GM18507 (cell line): Measurements from ENCODE around the gene EIF2B2.

Experiments used
- DNase-seq: peaks from one replicate; pipeline ENCODE4 v3.0.0; 2011; ENCODE audit warnings: low read depth; ENCODE audit not compliant: insufficient read length; ENCODE audit errors: extremely low spot score
- FAIRE-seq: peaks from 2 replicates; lab custom pipeline; 2011; peaks lifted over from hg19 to GRCh38; lab: Jason Lieb, UNC

Gene EIF2B2

DNA sequence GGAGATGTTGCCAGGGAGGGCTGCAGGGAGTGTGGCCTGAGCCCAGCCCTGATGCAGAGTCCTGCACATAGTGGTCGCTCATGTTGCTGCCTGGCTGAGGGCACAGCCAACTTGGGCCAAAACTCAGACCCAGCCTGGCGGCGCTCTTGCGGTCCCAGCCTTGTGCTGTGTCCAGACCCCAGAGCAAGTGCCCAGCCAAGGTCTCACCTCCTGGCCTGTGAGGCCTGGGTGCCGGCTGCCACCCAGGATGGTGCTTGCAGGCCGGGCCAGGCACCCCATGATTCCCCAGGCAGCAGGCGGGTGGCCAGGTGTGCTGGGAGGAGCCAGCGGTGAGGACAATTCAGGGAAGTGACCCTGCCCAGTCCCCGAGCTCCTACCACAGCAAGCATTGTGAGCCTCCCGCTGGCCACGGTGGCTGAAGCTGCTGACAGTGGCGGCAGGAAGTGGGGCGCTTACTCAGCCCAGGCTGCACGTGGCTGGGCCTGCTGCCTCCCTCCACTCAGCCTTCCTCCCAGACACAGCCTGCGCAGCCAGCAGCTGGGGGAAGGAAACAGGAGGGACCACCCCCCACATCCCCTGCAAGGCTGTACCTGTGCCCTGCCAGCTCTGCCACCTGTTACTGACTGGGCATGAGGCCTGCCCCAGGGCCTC lies 29.6 kb upstream of the EIF2B2 start:
- no peak for DNase-seq
- FAIRE-seq = no peak

DNA sequence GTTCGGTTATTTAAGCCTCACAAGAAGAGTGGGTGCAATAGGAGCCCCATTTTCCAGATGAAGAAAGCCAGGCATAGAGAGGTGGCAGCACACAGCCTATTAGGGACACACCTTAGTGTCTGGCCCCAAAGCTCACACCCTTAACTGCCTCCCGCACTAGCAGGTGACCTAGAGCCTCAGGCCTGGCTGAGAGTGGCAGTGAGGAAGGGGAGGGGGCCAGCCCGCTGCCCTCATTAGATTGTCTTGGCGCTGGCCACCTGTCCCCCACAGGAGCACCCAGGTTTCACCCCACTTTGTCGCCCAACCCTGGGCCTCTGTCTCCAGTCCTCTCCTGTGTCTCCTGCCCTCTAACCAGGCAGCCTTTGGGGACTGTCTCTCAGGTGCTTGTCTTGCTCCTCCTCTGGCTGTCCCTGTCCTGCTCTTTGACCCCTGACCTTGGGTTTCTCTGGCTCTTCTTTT lies 28.8 kb upstream of the EIF2B2 start:
- FAIRE-seq (no peak), DNase-seq (no peak)

DNA sequence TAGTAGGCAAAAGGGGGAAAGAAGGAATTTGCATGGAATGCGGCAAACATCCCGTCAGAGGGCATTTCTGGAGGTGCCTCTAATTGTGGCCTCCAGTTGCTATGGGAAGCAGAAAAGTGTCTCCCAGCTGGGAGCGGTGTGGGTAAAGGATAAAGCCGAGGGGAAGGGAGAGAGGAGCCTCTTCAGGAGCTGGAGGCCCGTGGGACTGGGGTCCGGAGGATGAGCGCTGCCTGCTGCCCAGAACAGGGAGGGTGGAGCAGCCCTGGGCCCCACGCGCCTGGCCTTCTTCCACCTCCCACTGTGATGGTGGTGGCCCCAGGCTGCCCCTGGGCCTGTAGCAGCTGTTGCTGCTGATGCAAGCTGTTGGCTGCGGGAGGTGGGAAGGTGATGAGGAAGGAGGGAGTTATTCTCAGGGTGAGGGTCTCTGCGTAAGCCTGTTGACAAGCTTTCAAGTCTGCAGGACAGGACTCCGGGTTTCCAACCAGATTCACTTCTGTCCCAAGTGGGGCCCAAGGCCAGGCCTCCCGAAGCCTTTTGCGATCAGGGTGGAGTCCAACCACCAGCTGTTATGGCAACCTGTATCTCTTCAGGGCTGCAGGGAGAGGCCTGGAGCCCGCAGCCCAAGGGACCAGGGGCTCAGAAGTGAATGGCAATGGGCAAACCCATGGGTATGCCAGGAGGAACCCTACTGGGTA lies 28.2 kb upstream of the EIF2B2 start:
- no peak for DNase-seq
- FAIRE-seq = no peak

DNA sequence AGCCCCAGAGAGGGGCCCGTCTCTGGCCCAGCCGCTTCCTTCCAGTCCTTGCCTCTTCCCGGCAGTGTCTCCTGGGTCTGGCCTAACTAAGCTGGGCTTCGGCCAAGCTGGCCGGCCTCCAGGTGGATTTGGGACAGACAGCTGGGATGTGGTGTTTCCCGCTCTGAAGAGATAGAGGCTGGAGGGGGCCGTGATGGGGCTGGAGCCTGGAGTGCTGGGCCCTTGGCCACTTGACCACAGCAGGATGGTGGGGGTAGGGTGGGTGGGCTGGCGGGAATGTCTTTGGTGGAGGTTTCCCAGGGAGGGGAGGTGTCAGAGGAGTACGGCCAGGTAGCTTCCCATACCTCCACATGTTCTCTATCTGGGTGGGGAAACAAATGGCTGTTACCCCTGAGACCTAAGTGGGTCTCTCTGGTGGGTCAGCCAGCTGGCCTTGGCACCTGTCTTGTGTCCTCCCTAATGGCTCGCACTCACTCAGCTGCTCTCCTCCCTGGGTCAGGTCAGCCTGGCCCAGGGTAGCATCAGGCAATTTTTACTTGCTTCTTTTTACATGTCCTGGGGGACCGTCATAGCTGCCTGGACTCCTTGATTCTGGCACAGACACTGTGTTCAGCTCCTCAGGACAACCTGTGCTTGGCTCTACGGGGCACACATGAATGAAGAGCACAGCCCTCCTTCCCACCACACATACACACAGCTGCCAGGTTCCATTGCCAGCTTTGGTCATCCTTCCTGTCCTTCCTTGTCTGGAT lies 27.5 kb upstream of the EIF2B2 start:
- FAIRE-seq = no peak
- no peak for DNase-seq

DNA sequence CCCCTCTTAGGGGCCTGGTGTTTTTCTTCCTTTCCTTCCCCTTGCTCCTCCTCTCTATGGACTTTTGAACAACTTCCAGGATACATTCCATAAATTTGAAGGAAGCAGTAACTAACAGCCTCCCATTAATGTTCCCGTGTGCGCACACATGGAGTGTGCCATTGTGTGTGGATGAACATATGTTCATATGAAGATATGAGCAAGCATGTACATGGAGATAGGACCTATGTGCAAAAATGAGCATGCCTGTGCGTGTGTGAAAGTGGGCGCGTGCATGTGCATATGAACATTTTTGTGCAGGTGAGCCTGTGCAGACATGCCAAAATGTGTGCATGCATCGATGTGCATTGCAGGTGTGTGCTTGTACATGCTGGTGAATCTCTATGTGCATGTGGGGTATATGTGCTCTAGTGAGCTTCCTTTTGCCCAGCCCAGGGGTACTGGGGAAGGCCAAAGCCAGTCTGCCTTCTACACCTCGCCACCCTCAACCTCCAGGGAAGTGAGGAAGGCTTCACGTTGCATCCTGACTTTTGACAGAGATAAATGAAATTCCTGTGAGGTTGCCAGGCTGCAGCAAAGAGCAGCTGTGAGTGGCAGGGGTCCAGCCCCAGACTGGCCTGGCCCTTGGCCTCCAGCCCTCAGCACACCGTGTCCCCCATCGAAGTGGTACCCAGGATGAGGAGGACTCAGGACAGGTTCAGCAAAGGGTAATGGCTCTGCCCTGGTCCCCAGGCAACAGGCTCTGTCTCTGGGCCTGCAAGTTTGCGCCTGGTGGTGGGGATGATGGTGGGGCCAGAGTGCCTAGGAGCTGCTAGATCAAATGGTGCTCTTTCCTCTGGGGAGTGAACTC lies 26.2 kb upstream of the EIF2B2 start:
- FAIRE-seq = no peak

DNA sequence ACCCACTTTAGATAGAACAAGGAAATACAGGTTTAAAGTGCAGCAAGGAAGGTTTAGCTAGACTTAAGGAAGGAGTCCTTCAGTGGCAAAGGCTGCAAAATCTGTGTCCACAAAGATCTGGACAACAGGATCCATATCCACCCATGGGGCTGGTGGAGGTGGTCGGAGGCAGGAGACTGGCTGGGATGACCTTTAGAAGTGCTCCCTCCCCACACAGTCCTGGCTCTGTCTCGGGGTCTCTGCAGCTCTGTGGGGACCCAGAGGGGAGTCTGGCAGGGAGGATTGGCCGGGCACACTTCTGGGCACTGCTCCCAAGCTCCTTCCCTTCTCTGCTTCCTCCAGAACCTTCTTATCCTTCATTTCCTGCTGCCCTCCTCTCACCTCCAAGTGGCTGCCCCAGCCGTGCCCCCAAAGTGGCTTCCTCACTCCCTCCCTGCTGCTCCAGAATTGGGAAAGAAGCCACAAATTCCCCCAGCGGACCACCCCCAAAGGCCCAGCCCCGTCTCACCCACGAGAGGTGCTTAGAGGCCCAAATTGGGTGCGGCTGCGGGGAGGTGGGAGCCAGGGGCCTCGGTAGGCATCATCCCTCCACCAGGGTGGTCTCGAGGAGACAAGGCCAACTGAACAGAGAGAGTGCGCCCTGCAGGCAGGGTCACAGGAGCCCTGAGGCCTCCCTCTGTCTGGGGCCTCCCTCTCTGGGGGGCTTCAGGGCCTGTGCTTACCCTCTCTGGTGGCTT lies 25.4 kb upstream of the EIF2B2 start:
- DNase-seq = no peak
- no peak for FAIRE-seq

More for the DNA sequence above, 26.2 kb upstream of the EIF2B2 start:
- DNase-seq = no peak

DNA sequence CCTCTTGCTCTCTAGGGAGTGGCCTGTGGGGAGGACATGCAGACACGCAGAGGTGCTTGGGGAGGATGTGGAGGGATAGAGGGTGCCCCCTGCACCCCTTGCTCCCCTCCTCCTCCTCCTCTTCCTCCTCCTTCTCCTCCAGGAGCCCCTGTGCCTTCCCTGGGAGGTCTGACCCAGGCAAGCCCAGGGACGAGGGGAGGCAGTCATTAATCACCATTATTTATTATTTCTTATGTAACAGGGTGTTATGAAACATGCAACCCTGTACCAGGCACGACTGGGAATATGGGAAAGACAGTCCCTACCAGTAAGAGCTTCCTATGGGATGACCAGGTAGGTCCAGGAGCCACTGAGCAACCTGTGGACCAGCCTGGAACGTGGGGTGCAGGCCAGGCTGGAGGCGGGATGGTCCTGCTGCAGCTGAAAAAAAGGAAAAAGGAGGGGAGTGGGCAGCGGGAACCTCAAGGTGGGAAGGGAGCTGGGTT lies 24.8 kb upstream of the EIF2B2 start:
- no peak for DNase-seq
- no peak for FAIRE-seq

DNA sequence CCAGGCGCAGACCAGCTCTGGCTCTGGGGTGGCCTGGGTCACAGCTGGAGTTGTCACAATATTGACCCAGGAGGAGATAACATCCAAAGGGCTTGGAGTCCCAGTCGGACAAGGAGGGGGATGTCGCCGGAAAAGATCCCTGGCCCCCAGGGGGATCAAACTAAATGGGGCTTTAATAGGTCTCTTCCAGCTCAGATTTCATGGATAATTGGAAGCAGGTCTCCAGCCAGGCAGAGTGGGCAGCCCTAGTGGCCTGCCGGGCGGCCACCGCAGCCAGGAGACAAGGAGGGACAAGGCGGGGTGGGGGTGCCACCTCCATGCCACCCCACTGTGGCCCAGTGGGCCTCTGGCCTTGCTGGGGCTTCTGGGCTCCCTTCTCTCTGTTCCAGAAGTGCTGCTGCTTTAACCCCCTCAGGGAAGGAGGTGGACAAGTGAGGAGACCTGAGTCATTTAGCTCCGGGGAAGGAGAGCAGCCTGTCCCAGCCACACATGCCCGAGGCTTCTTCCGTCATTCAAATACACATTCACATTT lies 24.2 kb upstream of the EIF2B2 start:
- DNase-seq (no peak), FAIRE-seq (no peak)

DNA sequence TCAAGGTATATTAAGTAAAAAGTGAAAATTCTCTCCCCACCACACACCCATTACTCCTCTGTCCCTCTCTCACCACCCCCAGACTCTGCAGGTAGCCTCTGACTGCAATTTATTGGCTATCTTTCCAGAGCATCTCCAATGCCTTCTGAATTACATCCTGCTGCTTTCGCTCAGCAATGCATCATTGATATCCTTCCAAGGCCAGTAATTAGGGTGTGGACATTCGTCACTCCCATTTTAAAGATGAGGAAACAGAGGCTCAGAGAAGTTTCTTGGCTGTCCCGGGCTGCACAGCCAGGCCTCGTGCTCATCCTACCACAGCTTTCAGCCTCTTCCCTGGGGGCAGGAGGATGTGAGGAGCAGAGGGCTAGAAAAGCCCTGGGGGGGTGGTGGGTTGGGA lies 23.7 kb upstream of the EIF2B2 start:
- DNase-seq (no peak), FAIRE-seq (no peak)

DNA sequence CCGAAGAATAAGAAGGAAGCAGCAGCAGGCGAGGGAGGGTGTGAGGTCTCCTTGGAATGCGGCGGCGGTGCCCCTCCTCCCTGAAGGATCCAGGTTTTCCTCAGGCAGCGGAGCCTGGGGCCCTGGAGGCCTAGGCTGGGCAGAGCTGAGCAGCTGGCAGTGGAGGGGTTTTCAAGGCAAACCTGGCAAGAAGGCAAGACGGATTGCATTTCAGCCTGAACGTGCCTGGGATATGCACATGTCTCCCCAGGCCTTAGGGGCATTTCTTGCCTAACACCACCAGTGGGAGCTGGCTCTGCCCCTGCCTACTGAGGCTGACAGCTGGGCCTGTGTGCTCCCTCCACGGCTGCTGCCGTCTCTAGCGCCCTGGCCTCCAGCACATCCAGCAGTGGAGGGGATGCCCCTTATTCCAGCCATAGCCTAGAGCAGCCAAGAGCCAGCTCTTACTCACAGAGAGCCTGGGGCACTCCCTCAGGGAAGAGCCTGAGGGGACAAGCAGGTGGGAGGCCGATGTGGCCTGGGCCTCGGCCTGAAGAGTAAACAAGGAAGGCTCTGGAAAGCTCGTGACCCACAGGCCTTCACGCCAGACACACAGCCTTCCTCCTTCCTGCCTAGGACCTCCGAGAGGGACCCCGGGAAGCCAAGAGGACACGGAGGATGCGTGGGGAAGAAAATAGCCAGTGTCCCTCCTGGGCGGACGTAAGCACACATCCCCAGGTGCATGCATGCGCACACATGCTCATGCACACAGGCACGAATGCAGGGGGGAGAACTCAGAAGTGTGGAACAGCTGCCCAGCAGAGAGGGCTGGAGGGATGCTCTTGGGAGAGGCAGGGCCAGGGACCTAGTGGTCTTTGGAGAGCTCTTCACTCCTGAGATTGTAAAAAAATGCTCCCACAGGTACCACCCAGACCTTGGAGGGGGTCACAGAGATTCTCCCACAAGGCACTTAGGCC lies 23.0 kb upstream of the EIF2B2 start:
- no peak for FAIRE-seq
- DNase-seq = no peak

DNA sequence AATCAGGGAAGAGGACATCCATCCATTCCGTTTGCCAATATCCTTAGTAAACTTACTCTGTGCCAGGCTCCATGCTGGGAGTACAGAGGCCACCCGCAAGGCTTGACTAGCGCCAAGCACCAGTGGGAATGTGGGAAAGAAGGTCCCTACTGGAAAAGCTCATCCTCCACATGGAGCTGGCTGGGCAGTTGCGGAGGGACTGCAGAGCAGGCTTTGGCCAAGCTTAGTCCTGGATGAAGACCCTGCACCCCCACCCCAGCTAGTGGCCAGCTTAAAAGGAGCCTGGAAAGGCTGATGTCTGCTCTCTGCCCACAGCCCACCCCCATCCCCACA lies 22.4 kb upstream of the EIF2B2 start:
- FAIRE-seq (no peak), DNase-seq (no peak)

DNA sequence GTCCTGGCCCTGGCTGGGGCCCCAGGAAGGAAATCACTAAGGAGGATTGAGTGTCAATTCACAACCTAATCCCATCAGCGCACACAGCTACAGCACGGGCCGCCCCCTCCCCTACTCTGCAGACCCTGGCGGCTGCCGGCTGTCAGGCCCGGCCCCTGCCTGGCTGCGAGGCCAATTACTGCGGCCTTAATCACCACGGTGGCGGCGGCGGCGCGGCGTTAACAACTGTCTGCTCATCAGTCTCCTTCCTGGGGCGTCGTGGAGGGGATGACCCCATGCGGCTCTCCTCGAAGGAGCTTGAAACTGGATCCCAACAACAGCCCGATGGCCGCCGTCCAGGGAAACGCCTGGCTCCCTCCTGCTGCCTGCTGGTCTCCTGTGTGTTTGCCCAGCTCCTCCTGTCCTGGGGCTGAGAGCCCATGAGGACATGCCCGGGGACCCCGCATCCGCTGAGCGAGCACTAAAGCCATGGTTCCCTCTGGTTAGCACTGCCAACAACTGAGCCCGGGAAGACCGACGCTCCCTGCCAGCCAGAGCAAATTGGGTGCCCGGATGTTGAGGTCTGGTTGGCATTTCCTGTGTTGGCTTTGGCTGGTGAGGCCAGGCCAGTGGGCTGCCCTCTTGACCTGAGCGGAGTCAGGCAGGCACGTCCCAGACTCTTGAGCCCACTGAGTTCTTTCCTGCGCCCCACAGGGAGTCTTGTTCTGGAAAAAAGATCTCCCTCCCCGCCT lies 21.8 kb upstream of the EIF2B2 start:
- DNase-seq = no peak
- FAIRE-seq = no peak

DNA sequence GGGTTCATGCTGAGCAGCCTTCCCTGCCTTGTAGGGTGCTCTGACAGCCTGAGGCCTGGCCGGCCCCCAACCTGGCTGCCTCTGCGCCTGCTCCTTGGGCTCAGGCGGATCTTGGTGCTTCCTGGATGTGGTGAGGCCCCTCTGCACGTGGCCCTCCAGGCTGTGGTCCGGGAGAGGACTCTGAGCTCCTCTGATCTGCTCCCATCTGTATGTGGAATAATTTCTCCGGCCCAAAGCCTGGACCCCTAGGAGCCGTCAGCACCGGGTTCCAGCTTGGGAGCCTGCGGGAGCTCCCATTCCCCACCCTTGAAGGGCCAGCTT lies 21.3 kb upstream of the EIF2B2 start:
- FAIRE-seq (no peak), DNase-seq (no peak)

DNA sequence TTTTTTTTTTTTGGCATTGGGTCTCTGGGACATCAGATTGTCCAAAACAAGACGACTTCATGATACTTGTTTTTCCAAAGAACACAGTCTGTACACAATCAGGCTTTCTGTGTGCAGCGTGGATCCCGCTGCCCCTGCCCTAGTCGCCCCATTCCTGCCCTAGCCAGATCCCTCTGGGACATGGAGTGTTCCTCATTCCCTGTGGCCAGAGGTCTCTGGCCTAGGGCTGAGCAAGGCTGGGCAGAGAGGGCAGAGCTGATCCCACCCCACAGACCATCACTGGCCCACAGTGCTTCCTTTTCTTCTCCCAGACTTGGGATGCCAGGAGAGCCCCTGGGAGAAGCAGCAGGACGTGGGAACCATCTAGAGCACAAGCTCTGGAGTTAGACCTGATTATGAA lies 20.9 kb upstream of the EIF2B2 start:
- no peak for DNase-seq

DNA sequence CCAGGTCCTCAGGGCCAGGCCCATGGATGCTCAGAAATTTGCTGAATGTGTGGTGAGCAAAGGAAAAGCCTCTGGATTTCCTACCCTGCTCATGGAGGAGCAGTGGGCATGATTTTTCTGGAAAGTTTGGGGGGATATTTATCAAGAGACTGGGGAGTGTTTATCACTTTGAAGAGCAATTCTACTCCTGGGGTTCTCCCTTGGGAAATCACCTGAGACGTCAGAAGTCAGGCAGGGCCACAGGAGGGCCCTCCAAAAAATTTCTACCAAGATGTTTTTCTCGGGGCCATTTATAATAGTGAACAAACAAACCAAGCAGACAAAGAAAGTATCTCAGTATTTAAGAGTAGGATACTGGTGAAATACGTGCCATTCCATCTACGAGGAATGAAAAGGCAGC lies 20.1 kb upstream of the EIF2B2 start:
- FAIRE-seq = no peak
- no peak for DNase-seq

More for the DNA sequence above, 20.9 kb upstream of the EIF2B2 start:
- no peak for FAIRE-seq

DNA sequence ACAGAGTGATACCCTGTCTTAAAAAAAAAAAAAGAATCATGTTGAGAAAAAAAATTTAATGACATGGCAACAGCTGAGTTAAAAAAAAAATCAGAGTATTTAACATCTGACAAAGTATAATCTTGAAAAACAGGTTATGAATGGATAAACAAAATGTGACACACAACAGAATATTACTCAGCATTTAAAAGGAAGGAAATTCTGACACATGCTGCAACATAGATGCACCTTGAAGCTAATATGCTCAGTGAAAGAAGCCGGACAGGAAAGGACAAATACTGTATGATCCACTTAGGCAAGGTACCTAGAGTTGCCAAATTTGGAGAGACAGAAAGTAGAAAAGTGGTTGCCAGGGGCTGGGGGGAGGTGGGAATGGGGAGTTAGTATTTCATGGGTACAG lies 19.4 kb upstream of the EIF2B2 start:
- DNase-seq (no peak), FAIRE-seq (no peak)

DNA sequence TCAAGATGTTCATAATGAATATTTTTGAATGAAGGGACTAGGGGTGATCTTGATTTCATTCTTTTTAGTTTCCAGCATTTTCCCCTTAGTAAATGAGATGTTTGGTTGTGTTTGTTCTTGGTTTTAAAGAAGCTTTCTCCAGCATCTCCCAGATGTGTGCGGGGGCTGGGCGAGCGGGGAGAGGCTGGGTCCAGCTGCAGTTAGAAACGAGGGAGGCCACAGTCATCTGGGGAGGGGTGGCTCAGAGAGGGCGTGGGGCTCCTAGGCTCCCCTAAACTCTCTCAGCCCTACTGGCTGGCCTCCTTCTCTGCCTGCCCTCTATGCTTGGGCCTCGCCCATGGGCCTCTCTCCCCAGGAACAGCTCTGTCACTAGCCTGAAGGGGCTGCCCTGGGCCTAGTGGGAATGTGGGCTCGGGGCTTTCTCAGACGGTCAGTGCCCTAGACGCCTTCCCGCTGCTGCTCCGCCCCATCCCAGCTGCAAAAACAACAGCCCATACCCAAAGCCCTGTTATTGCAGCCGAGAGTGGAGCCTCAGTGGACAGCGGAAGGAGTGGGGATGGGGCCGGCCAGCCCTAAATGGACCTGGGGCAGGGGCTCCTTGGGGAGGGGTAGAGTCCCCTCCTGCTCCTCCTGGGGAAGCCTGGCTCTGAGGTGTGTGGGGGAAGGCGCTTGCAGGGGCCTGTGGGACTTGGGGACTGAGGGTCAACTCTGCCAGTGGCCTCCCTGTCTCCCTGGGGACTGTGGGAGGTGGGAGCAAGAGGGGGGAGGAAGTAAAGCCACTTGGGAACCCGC lies 18.3 kb upstream of the EIF2B2 start:
- FAIRE-seq = no peak
- DNase-seq = no peak
